Limb (tissue), 2 donors: ENCODE measurements around the gene UFSP1.
A peak's percentile ranks its signal among the peaks of the same experiment; 100 is the strongest.
"Not testable (repeated sequence)": the region's sequence is repeated elsewhere in the genome, so short reads cannot be mapped to it uniquely, and the experiment has no call there.

Source experiments
- DNase-seq, 2 donors: peaks; one replicate each; pipeline ENCODE4 v3.0.0-alpha.2; 2016; ENCODE audit errors: extremely low spot score in 2 of 2

Gene UFSP1

DNA sequence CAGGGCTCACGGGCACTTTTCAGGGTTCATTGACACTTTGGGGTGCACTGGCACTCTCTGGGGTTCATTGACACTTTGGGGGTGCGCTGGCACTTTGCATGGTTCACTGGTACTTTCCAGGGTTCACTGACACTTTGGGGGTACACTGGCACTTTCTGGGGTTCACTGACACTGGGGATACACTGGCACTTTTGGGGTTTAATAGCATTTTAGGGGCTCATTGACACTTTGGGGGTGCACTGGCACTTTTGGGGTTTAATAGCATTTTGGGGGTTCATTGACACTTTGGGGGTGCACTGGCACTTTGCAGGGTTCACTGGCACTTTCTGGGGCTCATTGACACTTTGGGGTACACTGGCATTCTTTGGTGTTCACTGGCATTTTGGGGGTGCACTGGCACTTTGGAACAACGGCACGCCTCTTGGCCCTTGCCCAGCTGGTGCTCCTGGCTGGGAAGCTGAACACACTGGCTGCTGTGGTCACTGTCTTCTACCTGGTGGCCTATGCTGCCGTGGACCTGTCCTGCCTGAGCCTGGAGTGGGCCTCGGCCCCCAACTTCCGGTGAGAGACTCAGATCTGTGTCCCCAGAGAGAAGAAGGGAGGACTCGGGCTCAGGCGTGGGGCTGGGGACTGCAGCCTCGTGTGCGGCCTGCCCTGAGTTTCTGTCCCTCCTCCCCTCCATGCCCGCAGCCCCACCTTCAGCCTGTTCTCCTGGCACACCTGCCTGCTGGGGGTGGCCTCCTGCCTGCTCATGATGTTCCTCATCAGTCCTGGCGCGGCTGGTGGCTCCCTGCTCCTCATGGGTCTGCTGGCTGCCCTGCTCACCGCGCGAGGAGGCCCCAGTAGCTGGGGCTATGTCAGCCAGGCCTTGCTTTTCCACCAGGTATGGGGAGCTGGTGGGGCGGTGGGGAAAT lies 28.6 kb downstream of the UFSP1 start:
- DNase-seq: no peak

DNA sequence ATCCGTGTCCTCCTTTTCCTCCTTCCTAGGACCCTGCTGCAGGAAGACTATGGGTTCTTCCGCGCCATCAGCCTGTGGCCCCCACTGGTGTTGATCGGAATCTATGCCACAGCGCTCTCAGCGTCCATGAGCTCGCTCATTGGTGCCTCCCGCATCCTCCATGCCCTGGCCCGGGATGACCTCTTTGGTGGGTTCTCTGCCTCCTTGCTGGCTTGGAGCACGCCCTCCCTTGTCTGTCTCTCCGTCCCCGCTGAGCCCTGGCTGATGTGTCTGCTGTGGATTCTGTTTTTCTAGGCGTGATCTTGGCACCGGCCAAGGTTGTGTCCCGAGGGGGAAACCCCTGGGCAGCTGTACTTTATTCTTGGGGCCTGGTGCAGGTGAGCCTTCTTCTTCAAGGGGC lies 29.7 kb downstream of the UFSP1 start:
- DNase-seq: no peak

DNA sequence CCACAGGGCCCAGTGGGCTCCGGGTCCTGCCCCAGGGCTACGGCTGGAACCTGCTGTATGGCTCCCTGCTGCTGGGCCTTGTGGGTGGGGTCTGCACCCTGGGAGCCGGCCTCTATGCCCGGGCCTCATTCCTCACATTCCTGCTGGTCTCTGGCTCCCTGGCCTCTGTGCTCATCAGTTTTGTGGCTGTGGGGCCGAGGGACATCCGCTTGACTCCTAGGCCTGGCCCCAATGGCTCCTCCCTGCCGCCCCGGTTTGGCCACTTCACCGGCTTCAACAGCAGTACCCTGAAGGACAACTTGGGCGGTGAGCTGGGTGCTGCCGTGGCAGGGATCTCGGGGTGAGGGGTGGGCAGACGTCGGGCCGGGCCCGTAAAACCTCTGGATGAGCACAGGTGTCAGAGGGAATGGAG lies 32.6 kb downstream of the UFSP1 start:
- DNase-seq: no peak

DNA sequence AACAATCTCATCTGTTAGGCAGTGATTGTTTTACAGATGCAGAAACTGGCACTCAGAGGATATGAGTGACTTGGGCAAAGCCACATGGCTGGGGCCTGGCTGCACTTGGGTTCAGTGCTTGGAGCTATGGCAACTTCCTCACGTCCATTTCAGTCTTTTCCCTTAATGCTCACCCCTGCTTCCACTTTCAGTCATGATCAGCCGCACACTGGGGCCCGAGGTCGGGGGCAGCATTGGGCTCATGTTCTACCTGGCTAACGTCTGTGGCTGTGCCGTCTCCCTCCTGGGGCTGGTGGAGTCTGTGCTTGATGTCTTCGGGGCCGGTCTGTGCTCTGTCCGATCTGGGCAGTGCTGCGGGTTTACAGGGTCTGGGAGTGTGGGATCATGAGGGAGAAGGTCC lies 34.0 kb downstream of the UFSP1 start:
- no peak for DNase-seq

DNA sequence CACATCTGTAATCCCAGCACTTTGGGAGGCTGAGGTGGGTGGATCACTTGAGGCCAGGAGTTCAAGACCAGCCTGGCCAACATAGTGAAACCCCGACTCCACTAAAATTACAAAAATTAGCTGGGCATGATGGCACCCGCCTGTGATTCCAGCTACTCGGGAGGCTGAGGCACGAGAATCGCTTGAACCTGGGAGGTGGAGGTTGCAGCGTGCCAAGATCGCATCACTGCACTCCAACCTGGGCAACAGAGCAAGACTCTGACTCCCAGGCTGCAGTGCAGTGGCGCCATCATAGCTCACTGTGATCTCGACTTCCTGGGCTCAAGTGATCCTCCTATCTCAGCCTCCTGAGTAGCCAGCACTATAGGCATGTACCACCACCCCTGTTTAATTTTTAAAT lies 34.6 kb downstream of the UFSP1 start:
- not testable (repeated sequence) for DNase-seq

DNA sequence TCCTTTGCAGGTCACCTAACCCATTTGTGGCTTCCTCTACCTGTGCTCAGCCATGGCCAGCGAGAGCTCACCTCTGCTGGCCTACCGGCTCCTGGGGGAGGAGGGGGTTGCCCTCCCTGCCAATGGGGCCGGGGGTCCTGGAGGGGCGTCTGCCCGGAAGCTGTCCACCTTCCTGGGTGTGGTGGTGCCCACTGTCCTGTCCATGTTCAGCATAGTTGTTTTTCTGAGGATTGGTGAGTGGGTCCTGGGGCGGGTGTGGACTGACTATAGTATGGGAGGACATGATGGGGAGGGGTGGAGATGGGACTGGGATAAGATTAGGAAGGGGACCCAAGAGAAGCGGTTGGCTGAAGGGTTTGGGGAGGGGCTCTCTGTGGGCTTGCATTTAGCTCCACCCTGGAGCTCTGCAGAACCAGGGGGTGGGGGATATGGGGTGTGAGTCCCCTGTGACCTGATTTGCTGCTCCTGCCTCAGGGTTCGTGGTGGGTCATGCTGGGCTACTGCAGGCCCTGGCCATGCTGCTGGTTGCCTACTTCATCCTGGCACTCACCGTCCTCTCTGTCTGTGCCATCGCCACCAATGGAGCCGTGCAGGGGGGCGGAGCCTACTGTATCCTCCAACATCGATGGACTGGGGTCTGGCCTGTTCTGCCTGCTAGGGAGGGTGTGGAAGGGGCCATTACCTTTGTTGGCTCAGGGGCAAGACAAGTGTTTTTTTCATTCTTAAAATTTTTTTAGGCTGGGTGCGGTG lies 35.2 kb downstream of the UFSP1 start:
- no peak for DNase-seq

DNA sequence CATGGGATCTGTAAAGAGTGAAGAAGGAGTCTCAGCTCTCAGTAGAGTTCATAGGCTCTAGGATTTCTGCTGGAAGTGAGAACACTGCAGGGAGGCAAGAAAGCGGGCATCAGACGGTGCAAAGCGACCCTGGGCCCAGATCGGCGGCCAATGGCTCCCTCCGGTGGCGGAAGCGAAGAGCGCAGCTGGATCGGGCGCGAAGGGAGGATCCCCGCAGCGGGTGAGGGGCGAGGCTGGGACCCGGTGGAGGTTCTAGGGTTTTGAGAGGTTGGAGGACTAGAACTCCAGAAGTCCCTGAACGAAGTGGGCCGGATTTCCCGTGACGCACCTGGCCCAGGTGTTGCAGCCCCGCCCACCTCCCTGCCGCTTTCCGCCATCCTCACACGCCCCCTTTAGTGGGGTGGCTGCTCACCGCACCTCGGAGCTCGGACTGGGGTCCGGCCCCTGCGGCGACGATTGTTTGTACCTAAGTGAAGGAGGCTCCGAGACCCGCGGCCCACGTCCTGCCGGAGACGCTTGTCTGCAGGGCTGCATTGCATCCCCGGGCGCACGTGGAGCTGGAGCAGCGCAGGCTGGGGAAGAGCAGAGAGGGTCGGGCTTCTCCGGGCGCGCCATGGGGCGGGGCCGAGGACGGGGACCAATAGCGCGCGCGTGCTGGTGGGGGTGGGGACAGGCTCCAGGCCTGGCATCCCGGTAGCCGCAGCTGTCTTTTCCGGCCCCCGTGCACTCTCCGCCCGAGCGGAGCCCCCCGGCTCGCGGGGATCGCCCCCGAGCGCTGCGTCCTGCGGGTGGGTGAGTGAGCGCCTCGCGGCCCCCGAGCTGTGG lies 37.3 kb downstream of the UFSP1 start, which contains the start of gene SLC12A9:
Gene SLC12A9 (plus strand): TSS at position 666 of the 825 bp plus-strand sequence. CDS start 1,485 bp downstream, outside the sequence.
- DNase-seq: peak; percentile 92 to 94

DNA sequence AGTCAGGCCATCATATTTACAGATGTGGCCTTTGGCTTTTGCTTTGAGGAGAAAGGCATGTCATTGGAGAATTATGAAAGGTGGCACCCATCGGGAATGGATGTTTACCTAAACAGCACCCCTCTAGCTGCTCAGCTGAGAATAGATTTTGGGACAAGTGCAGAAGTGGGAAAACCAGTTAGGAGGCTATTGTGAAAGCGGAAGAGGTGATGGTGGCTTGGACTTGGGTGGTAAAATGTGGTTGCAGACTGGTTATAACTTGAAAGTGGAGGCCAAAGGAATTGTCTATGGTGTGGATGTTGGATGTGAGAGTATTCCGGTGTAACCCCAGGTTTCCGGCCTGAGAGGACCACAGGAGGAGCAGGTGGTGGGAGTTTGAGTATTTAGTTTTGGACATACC lies 42.2 kb downstream of the UFSP1 start:
- no peak for DNase-seq

DNA sequence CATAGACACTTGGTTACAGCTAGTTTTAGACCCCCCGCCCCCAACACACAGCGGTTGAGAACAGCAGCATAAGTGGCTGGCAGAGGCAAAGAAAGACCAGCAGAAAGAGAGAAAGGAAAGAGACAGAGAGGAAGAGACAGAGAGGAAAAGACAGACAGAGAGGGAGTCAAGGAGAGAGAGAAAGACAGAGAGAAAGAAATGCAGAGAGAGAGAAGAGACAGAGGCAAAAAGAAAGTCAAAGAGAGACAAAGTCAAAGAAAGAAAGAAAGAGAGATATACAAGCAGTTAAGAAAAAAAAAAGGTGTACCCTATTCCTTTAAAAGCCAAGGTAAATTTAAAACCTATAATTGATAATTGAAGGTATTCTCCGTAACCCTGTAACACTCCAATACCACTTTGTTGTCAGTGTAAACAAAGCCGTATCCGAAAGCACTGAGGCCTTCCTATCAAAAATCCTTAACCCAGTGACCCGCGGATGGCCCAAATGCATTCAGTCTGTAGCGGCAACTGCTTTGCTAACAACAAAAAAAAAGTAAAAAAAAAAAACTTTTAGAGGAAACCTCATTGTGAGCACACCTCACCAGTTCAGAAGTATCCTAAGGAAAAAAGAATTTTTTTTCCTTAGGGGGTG lies 48.9 kb downstream of the UFSP1 start:
- DNase-seq: no peak

DNA sequence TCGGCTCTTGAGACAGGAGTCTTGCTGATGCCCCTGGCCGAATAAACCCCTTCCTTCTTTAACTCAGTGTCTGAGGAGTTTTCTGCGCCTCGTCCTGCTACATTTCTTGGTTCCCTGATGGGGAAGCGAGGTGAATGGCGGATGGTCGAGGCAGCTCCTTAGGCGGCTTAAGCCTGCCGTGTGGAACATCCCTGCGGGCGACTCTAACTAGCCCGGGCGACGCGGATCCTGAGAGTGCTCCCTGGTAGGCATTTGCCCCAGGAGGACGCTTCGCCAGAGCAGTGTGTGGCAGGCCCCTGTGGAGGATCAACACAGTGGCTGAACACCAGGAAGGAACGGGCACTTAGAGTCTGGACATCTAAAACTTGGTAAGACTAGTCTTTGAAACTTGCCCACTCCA lies 50.2 kb downstream of the UFSP1 start:
- DNase-seq: no peak
